ENCODE data around the gene ERVW-1.
"Not testable (repeated sequence)": the region's sequence is repeated elsewhere in the genome, so short reads cannot be mapped to it uniquely, and the experiment has no call there.

GRCh38 chr7:92475851-92476590, 1.7 kb downstream of the ERVW-1 start:
- not testable (repeated sequence) for TF ChIP-seq CTCF, POLR2A, EP300 (IDR thresholded peaks at IDR 0.05)

Data from ovary (tissue), 3 donors.